Renal pelvis (tissue), 12 donors: ENCODE measurements around the gene XRCC2. TPM values are rescaled to one million over a fixed set of nuclear protein-coding genes. Genes with fewer than 3 reads are reported as not detected.
"Not testable (repeated sequence)": the region's sequence is repeated elsewhere in the genome, so short reads cannot be mapped to it uniquely, and the experiment has no call there.

Source experiments
- DNase-seq: peaks from one replicate; pipeline ENCODE4 v3.0.0-alpha.2; 2013
- long read RNA-seq, 16 experiments: transcript quantifications; one replicate each; lab custom pipeline, GENCODE V29; 2026
- polyA plus RNA-seq, 3 donors: library from polyadenylated mRNA; unstranded; fragments of 120-200 nt; gene quantifications; one replicate each; pipeline ENCODE4 v1.2.1, GENCODE V29; 2013; ENCODE audit not compliant: insufficient read length in 3 of 3

XRCC2 gene
- 10 to 100 TPM in 2 of 3 donors, 1 to 10 TPM in 1; 6.0 to 12.7 (median 11.2) TPM for polyA plus RNA-seq
- long read RNA-seq, donor 1, result 0 reads
- long read RNA-seq, donor 2, partial matches to known transcripts, result 0 of 1 reads
- long read RNA-seq, donor 2, other reads (novel, unspliced or antisense), result 0 of 1 reads
- long read RNA-seq, donor 3, partial matches to known transcripts, result 0 of 1 reads
- long read RNA-seq, donor 3, other reads (novel, unspliced or antisense), result 0 of 1 reads
- long read RNA-seq, donor 4, partial matches to known transcripts, result 0 of 1 reads
- long read RNA-seq, donor 4, other reads (novel, unspliced or antisense), result 0 of 1 reads
- long read RNA-seq, donor 5, result 0 reads
- long read RNA-seq, donor 6, partial matches to known transcripts, result 0 of 3 reads
- long read RNA-seq, donor 6, other reads (novel, unspliced or antisense), result 0 of 3 reads
- long read RNA-seq, donor 7, partial matches to known transcripts, result 0 of 1 reads
- long read RNA-seq, donor 7, other reads (novel, unspliced or antisense), result 0 of 1 reads
- long read RNA-seq, donor 8, partial matches to known transcripts, result 0 of 1 reads
- long read RNA-seq, donor 8, other reads (novel, unspliced or antisense), result 0 of 1 reads
- long read RNA-seq, donor 9, result 0 reads
- long read RNA-seq, donor 10, result 0 reads
- long read RNA-seq, donor 11, result 0 reads
- long read RNA-seq, donor 12, transcript XRCC2-201 (3 exons, 3,067 nt), result major isoform, 5 of 5 reads
- long read RNA-seq, donor 12, partial matches to known transcripts, result 0 of 5 reads
- long read RNA-seq, donor 12, other reads (novel, unspliced or antisense), result 0 of 5 reads
- long read RNA-seq, donor 13, result 0 reads
- long read RNA-seq, donor 14, partial matches to known transcripts, result 0 of 1 reads
- long read RNA-seq, donor 14, other reads (novel, unspliced or antisense), result 0 of 1 reads
- long read RNA-seq, donor 15, partial matches to known transcripts, result 0 of 1 reads
- long read RNA-seq, donor 15, other reads (novel, unspliced or antisense), result 0 of 1 reads
- long read RNA-seq, donor 16, result 0 reads

DNA sequence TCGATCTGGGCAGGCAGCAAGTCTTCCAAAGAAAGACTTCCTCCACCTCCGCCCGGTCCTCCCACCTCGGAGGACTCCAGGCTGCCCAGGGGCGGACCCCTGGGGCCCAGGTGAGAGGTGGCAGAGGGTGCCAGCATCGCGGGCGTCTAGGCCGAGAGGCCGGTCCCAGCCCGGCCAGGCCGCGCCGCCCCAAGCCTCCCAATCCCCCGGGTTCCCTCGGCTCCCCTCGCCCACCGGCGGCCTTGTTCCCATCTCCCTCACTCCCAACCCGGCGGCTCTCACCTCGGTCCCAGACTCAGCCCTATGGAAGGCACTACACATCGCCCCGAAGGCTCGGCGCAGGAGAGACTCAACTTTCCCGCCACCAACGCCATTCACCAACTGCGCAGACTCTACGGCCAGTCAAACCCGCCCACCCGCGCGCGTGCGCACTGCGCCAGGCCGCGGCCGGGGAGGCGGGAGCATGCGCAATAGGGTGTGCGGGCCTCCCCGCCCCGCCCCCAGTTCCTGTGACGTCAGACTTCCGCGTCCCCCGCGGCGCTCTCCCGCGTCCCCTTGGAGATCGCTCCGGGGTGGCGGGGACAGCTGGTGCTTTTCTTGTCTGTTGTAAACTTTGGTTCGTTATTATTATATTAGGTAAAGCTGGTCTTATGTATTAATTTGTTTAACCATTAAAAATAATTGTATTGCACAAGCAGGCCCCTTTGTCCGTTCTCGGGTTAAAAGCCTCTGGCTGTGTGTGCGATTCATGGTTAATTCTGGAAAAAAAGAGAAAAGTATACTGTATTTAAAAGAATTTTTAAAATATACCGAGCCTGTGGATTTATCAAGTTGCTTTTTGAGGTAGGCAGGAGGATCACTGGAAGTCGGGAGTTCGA, at the start of gene XRCC2:
XRCC2 (minus strand) TSS at position 383 of the 878 bp plus-strand sequence; CDS start at position 321, 62 bp downstream.
- peak; percentile 91 for DNase-seq

DNA sequence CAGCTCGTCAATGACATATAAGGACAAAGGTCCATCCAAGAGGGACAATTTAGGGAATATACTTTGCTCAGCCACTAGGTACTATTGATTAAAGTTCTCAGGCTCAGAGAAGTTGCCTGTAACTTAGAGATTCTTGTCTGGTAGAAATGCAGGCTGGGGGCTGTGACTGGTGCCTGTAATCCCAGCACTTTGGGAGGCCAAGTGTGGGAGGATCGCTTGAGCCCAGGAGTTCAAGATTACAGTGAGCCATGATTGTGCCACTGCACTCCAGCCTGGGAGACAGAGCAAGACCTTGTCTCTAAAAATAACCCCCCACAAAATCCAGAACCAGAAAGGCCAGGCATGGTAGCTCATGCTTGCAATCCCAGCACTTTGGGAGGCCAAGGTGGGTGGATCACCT, 47.4 kb upstream of the XRCC2 start:
- DNase-seq, result no peak

DNA sequence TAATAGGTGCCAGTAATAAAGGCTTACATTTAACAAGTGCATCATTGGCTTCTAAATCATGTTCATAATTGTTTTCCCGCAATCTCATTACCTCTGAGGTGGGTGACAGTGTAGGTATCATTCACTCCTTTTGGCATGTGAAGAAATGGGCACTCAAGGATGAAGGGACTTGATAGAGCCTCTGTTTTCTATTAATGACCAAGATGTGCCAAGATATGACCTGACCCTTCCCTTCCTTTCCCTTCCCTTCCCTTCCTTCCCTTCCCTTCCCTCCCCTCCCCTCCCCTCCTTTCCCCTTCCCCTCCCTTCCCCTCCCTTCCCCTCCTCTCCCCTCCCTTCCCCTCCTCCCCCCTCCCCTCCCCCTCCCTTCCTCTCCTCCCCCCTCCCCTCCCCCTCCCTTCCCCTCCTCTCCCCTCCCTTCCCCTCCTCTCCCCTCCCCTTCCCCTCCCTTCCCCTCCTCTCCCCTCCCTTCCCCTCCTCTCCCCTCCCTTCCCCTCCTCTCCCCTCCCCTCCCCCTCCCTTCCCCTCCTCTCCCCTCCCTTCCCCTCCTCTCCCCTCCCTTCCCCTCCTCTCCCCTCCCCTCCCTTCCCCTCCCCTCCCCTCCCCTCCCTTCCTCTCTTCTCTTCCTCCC, 36.6 kb upstream of the XRCC2 start:
- not testable (repeated sequence) for DNase-seq

DNA sequence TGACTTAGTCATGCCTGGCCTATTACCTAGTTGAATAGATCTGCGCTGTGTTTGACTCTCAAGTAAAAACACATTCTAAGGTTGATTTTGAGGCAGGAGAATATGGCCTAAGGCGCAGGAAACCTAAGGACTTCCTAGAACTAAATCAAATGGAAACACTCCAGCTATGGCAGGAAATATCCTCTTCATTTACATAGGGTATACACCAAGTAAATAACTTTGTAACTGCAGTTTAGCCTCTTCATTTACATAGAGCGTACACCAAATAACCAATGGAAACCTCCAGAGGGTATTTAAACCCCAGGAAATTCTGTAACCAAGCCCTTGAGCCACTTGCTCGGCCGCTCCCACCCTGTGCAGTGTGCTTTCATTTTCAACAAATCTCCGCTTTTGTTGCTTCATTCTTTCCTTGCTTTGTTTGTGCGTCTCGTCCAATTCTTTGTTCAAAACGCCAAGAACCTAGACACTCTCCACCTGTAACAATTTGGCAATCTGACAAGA, 35.6 kb upstream of the XRCC2 start:
- DNase-seq, result no peak

DNA sequence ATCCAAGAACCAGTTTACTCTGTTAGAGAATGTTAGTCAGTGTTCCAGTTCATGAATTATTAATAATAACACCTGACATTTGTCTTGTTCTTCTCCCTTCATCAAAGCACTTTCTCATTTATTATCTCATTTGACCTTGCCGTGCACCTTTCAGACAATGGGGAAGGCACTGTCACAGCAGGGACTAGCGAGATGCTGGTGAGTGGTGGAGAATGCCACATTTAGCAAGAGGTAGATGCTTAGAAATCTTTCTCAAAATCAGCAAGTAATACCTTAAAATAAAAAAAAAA, 34.2 kb upstream of the XRCC2 start:
- no peak for DNase-seq

DNA sequence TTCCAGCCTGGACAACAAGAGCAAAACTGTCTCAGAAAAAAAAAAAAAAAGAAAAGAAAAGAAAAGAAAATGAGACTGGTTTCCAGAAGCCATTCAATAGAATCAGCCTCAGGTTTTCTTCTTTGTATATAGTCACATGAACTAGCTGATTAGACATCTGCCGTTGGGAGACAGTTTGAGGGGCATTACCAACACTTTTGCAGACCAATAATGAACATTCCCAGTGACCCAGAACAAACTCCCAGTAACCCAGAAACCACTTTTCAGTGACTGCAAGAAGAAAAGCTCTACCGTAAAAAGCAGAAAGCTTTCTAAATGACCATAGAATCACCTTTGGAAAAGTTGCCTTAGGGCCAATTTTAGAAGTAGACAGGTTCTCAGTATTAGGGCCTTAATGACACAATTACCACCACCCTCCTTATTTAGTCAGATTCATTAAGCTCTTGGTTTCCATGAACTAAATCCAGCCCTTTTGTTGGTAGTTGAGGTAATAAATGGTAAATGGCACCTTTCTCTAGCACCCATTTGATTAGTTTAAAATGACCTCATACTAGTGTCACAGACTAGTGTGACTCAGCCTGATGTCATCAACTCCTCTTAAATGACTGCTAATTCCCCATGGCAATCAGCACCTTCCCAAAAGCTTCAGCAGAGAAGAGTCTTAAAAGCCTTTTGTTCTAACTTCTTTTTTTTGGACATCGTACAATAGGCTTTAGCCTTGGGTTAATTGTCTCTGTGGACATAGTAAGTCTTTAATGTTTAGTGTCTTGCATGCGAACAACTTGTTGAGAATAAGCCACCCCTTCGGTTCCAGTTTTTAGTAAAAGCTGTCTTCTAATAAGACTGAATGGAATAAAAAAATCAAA, 33.6 kb upstream of the XRCC2 start:
- no peak for DNase-seq

DNA sequence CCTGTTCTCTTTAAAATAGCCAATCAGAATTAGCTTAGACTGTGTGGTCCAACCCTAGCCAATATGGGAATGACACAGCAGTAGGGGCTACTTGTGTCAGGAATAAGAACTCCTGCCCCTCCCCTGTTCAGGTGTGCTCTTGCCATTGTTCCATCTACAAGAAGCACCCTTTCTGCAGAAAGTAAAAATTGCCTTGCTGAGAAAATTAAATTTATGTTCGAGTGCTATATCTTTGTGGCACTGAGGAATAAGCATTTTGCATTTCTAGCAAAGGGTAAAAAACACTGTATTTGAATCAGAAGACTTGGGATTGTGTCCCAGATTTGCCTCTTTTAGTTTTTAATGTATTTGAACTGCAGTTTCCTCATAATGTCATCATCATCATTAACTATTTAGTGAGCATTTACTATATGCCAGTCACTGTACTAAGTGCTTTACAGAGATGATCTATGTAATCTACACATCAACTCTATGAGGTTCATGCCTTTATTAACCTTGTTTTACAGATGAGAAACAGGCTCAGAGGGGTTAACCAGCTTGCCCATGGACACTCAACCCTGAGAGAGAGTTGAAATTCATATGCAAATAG, 28.9 kb upstream of the XRCC2 start:
- DNase-seq, result no peak

DNA sequence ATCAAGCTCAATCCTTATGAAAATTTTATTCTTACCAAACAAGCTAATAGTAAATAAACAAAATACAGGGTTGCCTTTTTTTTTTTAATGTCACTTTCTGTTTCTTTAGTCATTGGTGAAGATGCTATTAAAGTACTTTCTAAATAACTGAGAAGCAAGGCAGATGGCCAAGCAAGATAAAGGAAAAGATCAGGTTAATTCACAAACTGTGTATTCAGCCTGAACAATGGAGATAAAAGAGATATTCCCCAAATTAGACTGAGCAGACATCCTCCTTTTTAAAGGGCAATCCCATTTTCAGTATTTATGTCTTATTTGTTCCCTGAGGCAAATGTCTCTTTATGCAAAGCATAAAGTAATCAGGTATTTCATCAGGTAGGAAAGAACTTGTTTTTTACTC, 23.1 kb upstream of the XRCC2 start:
- DNase-seq, result no peak

DNA sequence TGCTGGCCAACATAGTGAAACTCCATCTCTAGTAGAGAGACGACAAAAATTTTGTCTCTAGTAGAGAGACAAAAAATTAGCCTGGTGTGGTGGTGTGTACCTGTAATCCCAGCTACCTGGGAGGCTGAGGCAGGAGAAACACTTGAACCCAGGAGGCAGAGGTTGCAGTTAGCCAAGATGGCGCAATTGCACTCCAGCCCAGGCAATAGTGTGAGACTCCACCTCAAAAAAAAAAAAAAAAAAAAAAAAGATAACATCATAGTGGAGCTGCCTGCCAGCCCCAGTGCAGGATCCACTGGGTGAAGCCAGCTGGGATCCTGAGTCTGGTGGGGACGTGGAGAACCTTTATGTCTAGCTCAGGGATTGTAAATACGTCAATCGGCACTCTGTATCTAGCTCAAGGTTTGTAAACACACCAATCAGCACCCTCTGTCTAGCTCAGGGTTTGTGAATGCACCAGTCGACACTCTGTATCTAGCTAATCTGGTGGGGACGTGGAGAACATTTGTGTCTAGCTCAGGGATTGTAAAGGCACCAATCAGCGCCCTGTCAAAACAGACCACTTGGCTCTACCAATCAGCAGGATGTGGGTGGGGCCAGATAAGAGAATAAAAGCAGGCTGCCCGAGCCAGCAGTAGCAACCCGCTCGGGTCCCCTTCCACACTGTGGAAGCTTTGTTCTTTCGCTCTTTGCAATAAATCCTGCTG, 21.5 kb upstream of the XRCC2 start:
- DNase-seq, result not testable (repeated sequence)

DNA sequence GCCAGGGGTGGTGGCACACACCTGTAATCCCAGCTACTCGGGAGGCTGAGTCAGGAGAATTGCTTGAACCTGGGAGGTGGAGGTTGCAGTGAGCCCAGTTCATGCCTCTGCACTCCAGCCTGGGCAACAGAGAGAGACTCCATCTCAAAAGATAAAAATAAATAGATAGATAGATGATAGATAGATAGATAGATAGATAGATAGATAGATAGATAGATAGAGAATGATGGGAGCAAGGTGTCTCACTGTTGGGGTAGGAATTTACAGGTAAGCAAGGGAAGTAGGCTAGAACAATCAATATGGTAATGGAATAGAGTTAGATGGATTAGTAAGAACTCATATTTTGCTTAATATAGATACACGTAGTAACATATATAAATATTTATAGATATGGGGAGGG, 16.3 kb upstream of the XRCC2 start:
- DNase-seq, result not testable (repeated sequence)

DNA sequence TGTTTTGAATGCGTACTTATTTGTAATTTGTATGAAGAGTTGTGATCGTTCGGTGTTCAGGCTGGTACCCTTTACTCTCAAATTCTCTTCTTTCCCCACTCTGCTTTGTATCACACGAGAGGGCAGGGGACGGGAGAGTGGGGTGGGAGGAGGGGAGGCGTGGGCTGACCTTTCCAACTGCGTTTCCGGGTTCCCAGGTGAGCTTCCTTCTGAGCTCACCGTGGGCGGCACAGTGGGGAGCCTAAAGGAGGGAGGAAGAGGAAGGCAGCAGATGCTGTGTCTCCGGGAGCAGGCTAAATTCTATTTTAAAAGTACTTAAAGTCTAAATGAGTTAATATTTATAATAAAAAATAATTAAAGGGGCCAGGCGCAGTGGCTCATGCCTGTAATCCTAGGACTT, 7.4 kb upstream of the XRCC2 start:
- DNase-seq, result no peak

DNA sequence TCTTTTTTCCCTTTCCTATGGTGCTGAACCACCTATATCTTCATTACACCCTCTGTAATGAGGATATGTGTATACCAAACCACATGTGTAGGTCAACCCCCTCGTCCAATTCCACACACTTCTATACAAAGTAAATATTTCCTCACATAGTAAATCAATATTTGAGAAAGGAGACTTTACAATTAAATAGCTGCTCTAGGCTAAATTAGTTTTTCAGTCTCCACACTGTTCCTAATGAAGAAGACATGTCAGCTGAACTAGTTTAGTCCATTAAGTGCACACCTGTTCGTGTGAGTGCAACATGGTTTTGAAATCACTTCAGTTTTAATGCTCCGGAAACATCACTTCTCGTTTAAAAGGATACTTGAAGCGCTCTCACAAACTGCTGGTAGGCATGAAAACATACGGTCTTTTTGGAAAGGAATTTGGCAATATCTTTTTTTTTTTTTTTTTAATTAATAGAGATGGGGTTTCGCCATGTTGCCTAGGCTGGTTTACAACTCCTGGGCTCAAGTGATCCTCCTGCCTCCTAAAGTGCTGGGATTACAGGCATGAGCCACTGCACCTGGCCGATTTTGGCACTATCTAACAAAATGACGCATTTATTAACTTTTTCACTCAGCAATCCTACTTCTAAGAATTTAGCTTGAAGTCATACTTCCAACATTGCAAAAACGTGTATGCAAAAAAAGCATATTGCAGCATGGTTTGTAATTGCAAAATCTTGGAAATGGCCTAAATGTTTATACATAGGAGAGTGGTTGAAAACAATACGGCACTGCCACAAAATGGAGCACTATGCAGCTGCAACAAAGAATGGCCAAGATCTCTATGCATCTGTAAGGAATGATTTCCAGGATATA, 2.1 kb upstream of the XRCC2 start:
- DNase-seq, result no peak

DNA sequence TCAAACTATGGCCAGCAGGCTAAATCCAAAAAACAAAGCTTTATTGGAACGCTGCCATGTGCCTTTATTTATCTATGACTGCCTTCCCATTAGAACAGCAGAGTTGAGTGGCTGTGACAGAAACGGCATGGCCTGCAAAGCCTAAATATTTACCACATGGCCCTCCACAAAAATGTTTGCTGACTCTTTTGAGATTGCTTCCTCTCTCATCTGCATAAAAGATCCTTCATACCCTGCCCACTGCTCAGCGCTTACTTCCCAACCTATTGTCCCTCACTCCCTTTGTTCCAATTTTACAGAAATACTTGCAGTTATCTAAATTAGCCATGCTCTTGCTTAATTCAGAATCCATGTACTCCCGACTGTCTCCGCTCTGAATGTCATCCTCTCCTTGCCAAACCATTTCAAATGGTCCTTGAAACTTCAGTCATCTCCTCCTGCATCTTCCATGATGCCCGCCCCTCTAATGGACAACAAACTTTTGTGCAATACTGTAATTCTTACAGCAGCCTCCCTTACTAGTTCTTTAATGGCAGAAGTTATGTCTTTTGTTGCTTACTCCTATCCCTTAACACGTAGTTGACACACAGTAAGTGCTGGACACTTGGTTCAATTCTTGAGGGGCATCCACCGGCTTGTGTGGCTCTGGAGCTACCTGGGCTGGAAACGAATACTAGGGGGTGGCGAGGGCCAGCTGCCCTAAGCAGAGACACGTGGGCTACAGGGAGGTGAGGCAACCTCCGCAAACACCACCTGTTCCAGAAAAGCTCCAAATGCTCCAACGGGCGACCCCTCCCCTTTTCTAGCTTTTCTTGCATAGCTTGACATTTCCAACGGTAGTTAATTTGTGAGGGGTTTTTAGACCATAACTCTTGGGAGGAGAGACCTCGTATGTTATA, 832 bp downstream of the XRCC2 start:
- DNase-seq, result no peak

DNA sequence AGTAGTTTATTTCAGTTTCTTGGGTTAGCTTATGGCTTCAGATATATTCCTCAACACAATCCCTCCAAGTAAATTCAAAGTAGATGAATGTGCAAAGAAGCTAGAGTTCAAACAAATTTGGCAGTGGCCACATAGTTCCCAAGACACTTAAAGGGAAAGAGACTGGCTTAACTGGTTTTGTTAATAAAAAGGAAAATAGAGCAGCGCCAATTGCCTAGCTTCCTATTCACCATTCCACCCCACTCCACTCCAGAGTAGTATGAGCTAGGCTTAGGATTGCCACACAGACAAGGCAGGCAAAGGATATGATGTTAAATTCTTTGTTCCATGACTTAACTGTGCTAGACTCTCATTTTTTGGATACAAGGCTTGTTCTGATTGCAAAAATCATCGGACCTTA, 2.0 kb downstream of the XRCC2 start:
- no peak for DNase-seq

DNA sequence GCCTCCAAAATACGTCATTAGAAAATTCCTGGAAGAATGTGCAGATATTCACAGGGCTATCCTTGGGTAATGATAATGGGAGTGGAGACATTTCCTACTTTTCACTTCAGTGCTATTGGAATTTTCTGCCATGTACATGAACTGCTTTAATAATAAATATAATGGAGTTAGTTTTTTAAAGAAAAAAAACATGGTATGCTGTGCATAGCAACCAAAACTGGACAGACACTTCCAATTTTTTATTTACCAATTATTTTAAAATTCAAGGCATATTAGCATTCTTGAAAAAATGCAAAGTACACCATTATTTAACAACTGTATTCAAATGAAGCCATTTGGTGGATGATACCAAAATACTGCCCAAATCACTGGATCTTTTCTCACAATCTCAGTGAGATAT, 3.3 kb downstream of the XRCC2 start:
- no peak for DNase-seq

DNA sequence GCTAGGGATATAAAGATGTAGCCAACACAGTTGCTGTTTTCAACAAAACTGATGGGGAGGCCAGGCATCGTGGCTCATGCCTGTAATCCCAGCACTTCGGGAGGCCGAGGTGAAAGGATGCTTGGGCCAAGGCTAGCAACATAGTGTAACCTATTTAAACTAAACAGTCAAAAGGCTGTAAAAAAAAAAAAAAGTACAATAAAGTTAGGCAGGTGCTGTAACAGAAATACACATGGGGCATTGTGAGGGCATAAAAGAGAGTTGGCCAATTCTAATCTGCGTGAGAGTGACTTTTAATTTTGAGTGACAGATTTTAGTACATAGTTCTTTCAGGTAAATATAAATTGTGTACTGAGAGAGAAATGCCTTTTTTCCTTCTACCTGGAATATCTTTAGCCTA, 6.2 kb downstream of the XRCC2 start:
- no peak for DNase-seq

DNA sequence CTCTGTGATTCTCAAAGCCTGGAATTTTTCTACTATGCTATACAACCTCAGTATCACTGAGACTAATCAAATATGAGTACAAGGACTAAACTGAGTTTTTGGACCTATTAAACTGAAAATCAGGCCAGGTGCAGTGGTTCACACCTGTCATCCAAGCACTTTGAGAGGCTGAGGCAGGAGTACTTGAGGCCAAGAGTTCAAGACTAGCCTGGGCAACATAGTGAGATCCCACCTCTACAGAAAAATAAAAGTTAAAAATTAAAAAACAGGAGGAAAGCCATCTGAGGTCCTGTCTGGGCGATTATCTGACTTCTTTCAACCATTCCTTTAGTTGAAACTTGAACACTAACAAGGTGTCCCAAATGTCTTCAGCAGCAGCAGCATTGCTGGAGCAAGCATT, 7.0 kb downstream of the XRCC2 start:
- no peak for DNase-seq
